HL-60/S4 treated with phorbol 12-myristate 13-acetate at 8.2 ng/mL for 4 days and 3 days (cell line): ENCODE measurements around the gene HELZ.
"Not testable (repeated sequence)": the region's sequence is repeated elsewhere in the genome, so short reads cannot be mapped to it uniquely, and the experiment has no call there.

Experiments
- in situ Hi-C: fragments of 300-500 bp; cut with MboI; formaldehyde crosslinking; loops from 2 replicates; pipeline ENCODE4 v1.15.0; 2022; ENCODE audit warnings: low sequenced_read_pairs

HELZ gene

GRCh38 chr17:67148352-67148751 lies 96.6 kb downstream of the HELZ start:
- in situ Hi-C loops: no loop called here

DNA sequence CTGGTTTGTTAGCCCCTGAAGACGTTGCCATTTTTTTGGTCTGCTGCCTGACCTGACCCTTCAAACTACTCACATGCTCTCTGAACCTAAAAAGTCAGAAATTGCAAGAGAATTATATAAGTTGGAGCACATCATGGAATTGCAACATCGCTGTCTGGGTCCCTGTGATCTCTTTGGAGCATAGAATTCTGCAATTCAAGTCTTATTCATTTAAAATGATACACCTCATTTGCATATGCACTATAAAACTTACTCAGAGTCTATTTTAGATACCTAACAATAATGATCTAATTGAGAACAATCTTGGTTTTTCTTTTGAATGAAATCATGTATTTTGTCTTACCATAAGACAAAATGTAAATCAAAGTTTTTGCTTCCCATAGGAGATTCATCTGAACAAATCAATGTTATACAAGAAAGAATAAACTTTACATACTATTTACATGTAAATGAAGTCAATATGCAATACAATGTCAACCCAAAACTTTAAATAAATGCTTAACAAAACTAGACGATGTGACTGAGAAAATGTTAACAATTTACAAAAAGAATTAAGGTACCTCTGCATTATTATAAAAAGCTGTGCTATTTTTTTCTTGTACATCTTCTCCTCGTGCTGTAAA lies 99.7 kb downstream of the HELZ start:
- in situ Hi-C loops: no loop called here

- in situ Hi-C loops: no loop called here
Measured at GRCh38 chr17:67143318-67143717, 101.7 kb downstream of the HELZ start.

GRCh38 chr17:67142030-67142429 lies 103.0 kb downstream of the HELZ start:
- in situ Hi-C loops: not testable (repeated sequence)

DNA sequence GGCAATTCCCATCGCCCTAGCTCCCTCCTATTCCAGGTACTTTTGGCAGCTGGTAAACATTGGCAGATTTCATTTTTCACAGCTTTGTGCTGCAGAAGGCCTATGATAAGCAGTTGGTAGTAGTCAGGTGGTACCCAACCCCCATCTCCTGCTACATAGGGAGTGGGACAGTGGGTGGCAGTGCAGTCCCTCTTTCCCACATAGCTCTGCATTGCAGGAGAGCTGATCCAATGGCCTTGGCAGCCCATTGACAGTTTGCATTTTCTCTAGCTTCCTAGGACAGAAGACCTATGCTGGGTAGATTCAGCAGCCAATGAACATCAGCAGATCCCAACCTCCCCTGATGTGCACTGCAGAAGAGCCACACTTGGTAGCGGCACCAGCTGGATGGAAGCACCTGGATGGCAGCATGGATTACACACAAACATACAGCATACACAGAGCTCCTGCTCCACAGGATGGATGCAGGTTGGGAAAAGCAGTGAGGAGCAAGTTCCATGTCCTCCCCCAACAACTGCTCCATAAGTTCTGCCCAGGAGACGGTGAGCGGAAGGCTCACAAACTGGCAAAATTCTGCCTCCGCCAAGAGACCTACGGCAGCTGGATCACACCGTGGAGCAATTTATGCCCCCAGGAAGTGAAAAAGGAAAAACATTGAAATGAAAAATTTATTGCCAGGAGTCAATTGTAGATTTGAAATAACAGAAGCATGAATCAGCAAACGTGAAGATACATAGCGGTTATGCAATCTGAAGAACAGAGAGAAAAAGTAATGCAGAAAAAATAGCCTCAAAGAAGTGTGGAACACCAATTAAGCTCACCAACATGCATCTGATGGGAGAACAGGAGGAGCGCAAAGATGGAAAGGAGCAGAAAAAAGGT lies 105.0 kb downstream of the HELZ start:
- in situ Hi-C loops: no loop called here

GRCh38 chr17:67139289-67139688 lies 105.7 kb downstream of the HELZ start:
- in situ Hi-C loops: no loop called here

DNA sequence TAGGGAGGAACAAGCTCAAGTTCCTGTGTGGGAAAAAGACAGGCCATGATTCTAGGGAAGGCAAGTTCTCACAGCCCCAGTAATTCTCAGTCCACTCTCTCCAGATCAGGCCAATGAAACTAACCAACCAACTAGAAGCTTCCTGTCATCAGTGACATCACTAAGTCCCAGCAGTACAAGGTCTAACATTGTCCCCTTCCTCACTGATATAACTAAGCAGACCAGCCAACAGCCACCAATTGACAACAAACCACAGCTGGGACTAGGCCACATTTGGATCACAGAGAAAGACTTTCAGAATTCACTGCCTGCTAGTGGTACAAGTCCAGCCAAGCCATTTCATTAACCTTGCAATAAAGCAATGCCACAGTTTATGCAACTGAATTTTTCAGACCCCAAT lies 106.6 kb downstream of the HELZ start:
- in situ Hi-C loops: no loop called here

- in situ Hi-C loops: no loop called here
Measured at GRCh38 chr17:67137860-67138259, 107.1 kb downstream of the HELZ start.

DNA sequence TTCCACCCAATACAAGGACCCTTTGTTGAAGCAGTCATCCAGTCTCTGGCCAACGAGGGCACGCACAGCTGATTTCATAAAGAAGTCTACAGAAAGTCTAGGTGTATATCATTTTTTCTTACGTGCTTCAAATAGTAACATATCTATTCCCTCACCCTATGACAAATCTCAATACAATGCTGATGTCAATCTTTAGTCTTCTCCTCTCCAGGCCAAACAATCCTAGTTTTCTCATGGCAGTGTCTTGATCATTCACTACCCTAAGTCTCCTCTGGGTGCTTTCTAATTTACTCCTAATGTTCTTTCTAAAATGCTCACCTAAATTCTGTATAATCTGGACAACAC lies 108.0 kb downstream of the HELZ start:
- in situ Hi-C loops: no loop called here

GRCh38 chr17:67136191-67137025 lies 108.6 kb downstream of the HELZ start:
- in situ Hi-C loops: no loop called here

DNA sequence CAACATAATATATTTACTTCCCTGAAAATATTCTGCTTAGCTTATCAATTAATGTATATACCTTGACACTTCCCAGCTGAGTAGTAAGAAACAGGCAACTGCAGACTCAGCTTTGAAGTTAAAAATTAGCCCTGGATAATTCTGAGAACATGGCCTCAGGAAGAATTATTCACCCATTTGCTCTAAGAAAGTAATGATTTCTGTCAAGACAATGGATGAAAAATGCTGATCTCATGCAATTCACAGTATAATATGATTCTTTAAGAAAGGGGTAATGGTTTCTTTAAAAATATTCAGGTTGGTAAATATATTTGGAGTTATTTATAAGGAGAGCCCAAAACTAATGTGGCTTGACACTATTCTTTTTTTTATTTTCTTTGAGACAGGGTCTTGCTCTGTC lies 111.8 kb downstream of the HELZ start:
- in situ Hi-C loops: no loop called here

DNA sequence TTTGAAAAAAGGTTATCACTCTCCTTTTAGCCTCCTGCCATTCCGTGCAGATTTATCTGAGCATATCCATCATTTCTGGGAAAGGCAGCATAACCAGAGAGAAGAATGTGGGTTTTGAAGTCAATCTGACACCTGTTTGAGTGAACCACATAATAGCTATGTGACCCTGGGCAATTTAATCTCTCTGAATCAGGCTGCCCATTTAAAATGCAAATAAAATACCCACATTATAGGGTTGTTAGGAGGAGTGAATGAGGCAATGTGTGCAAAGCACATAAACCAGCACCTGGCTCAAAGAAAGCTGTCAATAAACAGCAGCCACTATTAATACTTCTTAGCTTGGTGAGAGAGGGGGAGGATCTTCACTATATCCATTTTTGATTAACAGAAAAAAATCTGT lies 112.6 kb downstream of the HELZ start:
- in situ Hi-C loops: no loop called here

DNA sequence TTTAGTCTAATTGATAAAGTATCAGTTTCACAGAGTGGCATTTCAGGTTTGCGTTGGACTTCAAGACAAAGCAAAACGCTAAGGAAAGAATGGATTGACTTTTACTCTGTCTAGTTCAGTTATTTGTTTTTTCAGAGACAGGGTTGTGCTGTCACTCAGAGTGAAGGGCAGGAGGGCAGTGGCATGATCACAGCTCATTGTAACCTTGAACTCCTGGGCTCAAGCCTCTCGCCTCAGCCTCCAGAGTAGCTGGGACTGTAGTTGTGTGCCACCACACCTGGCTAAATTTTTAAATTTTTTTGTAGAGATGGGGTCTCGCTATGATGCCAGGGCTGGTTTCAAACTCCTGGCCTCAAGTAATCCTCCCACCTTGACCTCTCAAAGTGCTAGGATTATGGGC lies 114.2 kb downstream of the HELZ start:
- in situ Hi-C loops: no loop called here

DNA sequence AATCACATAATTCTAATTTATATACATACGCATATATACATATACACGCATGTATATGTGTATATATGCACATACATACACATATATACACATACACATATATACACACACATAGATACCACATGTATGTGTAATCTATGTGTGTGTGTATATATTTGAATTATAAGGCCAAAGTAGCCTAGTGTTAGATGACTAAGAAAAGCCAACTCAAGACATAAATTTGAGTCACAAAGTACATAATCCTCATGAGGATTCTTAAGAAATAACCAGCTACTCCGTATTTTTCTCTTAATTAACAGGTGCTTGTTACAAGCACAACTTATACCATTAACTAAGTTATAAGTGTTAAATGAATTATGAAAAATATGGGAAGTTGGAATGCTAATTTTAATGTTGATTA lies 115.7 kb downstream of the HELZ start:
- in situ Hi-C loops: no loop called here

DNA sequence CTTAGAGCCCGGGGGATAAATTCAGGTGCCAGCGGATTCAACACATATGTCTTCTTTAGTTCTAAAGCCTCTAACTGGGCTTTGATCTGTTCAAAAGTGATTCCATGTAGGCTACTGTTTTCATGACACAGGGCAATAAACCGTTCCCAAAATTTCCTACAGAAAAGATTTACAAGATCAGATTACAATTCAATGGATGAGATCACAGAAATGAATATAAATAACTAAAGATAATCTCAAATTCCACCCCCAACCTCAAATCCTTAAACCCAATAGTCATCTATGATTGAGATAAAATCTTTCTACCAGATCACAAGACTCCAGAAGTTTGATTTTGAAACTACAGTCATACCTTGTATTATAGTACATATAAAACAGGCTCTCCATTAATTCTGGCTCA lies 116.3 kb downstream of the HELZ start:
- in situ Hi-C loops: no loop called here

DNA sequence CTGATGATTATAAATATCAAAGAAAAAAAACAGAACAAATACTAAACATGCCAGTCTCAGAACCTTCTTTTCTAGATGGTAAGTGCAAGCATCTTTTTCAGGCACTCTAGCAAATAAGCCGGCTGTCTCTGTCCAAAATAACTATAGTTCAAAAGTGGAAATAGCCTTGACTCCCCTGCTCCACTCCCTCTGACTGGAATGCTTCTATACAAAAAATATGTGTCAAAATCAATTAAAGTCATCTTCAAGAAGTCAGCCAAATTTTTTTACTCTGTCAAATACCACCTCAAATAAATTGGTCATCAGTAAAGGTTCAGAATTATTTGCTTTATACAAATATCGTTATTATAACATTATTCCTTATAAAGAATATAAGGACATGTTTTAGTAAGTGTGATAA lies 117.1 kb downstream of the HELZ start:
- in situ Hi-C loops: no loop called here

- in situ Hi-C loops: no loop called here
Measured at GRCh38 chr17:67126983-67127382, 118.0 kb downstream of the HELZ start.

- in situ Hi-C loops: not testable (repeated sequence)
Measured at GRCh38 chr17:67126543-67126942, 118.5 kb downstream of the HELZ start.

DNA sequence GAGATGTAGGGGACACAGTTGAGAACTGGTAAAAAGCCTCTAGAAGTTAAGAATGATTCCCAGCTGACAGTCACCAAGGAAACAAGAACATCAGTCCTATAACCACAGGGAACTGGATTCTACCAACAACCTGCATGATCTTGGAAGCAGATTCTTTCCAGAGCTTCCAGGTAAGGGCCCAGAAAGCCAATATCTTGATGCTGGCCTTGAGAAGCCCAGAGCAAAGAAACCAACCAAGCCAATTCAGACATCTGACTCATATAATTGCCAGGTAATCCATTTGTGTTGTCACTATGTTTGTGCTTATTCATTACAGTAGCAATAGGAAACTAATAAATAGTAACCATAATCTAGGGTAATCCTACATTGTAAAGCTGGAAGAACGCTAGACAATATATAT lies 119.1 kb downstream of the HELZ start:
- in situ Hi-C loops: no loop called here

GRCh38 chr17:67125417-67125816 lies 119.6 kb downstream of the HELZ start:
- in situ Hi-C loops: no loop called here

DNA sequence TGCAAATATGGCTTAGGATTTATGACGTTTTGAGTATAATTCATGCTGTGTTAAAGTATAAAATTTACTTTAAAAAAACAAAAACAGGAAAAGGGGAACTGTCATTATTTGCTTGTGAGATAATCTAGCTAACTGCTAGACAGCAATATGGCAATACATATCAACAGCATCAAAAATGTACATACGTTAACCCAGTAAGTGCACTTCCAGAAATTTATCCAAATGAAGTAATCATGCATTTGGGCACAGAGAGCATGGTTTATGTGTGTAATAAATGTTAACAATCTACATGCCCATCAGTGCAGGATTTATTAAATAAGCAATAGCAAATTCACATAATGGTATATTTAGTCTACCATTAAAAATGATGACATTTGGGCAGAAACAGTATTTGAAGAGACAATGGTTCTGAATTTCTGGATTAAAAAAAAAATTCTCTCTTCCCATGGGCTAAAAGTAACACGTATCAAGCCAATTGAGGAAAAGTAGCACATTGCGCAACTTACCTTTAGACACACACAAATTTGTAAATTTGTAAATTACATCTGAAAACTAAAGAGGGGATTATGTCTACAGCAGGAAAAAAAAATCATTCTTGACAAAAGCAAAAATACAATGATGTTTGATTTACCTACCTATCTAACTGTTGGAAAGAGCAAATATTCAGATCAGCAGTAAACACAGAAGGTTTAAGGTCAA lies 120.4 kb downstream of the HELZ start:
- in situ Hi-C loops: no loop called here
